ENCODE data around the gene CHSY3. TPM values are rescaled to one million over a fixed set of nuclear protein-coding genes. Genes with fewer than 3 reads are reported as not detected.

CHSY3 gene
- total RNA-seq, 4 donors from 2014 or later = 0.51 to 7.8 (median 2.2) TPM

- TF ChIP-seq CTCF (IDR thresholded peaks at IDR 0.05 in 4 of 5, conservative IDR thresholded peaks at IDR 0.05 in 1 of 5) = no peak
- TF ChIP-seq POLR2A (IDR thresholded peaks at IDR 0.05) = no peak
- DNase-seq (no peak), ATAC-seq (no peak)
- intact Hi-C loops (cut with DNase I; ENCODE audit: low total_unique reads) (no loop called here), in situ Hi-C loops (cut with MboI; ENCODE audit: low sequenced_read_pairs in 4 of 4) (no loop called here)
- no peaks in the 10 kb centered on the region for H3K36me3 ChIP-seq
- no peaks in the 10 kb centered on the region for H3K27me3 ChIP-seq
- H3K9me3 ChIP-seq = no peaks in the 10 kb centered on the region
- no peak overlapping the region for H3K4me3 ChIP-seq
- H3K4me1 ChIP-seq = no peaks in the 10 kb centered on the region
- no peak overlapping the region for H3K27ac ChIP-seq
Observed at GRCh38 chr5:130002876-130003275, 98.6 kb downstream of the CHSY3 start.

DNA sequence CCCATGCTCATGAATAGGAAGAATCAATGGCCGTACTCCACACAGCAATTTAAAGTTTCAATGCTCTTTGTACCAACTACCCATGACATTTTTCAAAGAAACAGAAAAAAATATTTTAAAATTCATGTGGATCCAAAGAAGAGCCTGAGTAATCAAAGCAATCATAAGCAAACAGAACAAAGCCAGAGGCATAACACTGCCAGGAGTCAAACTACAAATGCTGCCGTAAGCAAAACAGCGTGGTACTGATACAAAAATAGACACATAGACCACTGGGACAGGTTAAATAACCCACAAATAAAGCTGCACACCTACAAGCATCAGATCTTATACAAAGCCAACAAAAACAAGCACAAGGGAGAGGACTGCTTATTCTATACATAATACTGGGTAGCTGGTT is 107.7 kb downstream of the CHSY3 start:
- no peak overlapping the region for H3K4me3 ChIP-seq
- DNase-seq = no peak
- ATAC-seq = no peak
- no peak overlapping the region for H3K27ac ChIP-seq
- H3K27me3 ChIP-seq = no peaks in the 10 kb centered on the region
- H3K9me3 ChIP-seq = no peaks in the 10 kb centered on the region
- H3K36me3 ChIP-seq = no peaks in the 10 kb centered on the region
- intact Hi-C loops (cut with DNase I; ENCODE audit: low total_unique reads) (no loop called here), in situ Hi-C loops (cut with MboI; ENCODE audit: low sequenced_read_pairs in 4 of 4) (no loop called here)
- no peak for TF ChIP-seq POLR2A (IDR thresholded peaks at IDR 0.05)
- no peak for TF ChIP-seq CTCF (IDR thresholded peaks at IDR 0.05 in 4 of 5, conservative IDR thresholded peaks at IDR 0.05 in 1 of 5)
- no peaks in the 10 kb centered on the region for H3K4me1 ChIP-seq

DNA sequence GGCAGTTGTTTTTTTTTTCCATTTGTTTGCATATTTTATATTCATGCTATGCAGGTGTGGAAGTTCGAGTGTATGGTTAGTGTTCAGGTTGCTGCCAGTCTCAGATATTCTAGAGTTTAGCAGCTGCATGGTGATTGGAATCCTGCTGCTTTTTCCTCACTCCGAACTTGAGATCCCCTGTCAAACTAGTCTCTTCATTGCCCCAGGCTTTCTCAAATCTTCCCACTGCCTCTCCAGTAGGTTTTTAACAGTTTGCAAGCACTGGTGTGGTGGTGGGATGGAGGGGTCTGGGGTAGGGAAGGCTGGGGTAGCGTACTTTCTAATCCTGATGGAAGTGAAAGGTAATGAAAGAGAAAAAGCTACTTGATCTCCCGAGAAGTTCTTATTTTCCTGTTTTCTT is 112.9 kb downstream of the CHSY3 start:
- Histone ChIP-seq H3K9me3 (no peaks in the 10 kb centered on the region), H3K27me3 (no peaks in the 10 kb centered on the region), H3K4me3 (no peak overlapping the region), H3K27ac (no peak overlapping the region), H3K4me1 (no peaks in the 10 kb centered on the region), H3K36me3 (no peaks in the 10 kb centered on the region)
- in situ Hi-C loops (cut with MboI; ENCODE audit: low sequenced_read_pairs in 4 of 4) = no loop called here
- ATAC-seq (no peak), DNase-seq (no peak)
- intact Hi-C loops (cut with DNase I; ENCODE audit: low total_unique reads) = no loop called here
- no peak for TF ChIP-seq POLR2A (IDR thresholded peaks at IDR 0.05)
- no peak for TF ChIP-seq CTCF (IDR thresholded peaks at IDR 0.05 in 4 of 5, conservative IDR thresholded peaks at IDR 0.05 in 1 of 5)

DNA sequence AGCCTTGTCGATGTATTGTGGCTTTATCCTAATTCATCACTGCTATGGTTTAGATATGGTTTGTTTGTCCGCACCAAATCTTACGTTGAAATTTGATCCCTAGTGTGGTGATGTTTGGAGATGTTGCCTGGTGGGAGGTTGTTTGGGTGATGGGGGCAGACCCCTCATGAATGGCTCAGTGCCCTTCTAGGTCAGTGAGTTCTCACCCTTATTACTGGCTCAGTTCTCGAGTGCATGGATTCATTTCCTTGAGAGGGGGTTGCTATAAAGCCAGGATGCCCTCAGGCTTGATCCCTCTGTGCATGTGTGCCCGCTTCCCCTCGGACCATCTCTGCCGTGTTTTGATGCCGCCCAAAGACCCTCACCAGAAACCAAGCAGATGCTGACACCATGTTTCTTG is 114.4 kb downstream of the CHSY3 start:
- in situ Hi-C loops (cut with MboI; ENCODE audit: low sequenced_read_pairs in 4 of 4) = no loop called here
- H3K27ac ChIP-seq = no peak overlapping the region
- H3K36me3 ChIP-seq = no peaks in the 10 kb centered on the region
- DNase-seq (no peak), ATAC-seq (no peak)
- TF ChIP-seq POLR2A (IDR thresholded peaks at IDR 0.05) (no peak), CTCF (IDR thresholded peaks at IDR 0.05 in 4 of 5, conservative IDR thresholded peaks at IDR 0.05 in 1 of 5) (no peak)
- no peak overlapping the region for H3K4me3 ChIP-seq
- no peaks in the 10 kb centered on the region for H3K9me3 ChIP-seq
- H3K4me1 ChIP-seq = no peaks in the 10 kb centered on the region
- intact Hi-C loops (cut with DNase I; ENCODE audit: low total_unique reads) = no loop called here
- no peaks in the 10 kb centered on the region for H3K27me3 ChIP-seq

GRCh38 chr5:130021000-130021399 is 116.7 kb downstream of the CHSY3 start:
- intact Hi-C loops (cut with DNase I; ENCODE audit: low total_unique reads) (no loop called here), in situ Hi-C loops (cut with MboI; ENCODE audit: low sequenced_read_pairs in 4 of 4) (no loop called here)
- H3K4me3 ChIP-seq = no peak overlapping the region
- H3K4me1 ChIP-seq = peaks cover 4 to 5% of the 10 kb centered on the region in 2 donors
- H3K9me3 ChIP-seq = no peaks in the 10 kb centered on the region
- TF ChIP-seq POLR2A (IDR thresholded peaks at IDR 0.05) (no peak), CTCF (IDR thresholded peaks at IDR 0.05 in 4 of 5, conservative IDR thresholded peaks at IDR 0.05 in 1 of 5) (no peak)
- ATAC-seq = no peak
- no peak overlapping the region for H3K27ac ChIP-seq
- H3K27me3 ChIP-seq = no peaks in the 10 kb centered on the region
- no peaks in the 10 kb centered on the region for H3K36me3 ChIP-seq
- DNase-seq = no peak

All from gastrocnemius medialis (tissue), 4 donors.